ENCODE results near the gene ZFYVE9.
"Not testable (repeated sequence)": the region's sequence is repeated elsewhere in the genome, so short reads cannot be mapped to it uniquely, and the experiment has no call there.

The ZFYVE9 gene

DNA sequence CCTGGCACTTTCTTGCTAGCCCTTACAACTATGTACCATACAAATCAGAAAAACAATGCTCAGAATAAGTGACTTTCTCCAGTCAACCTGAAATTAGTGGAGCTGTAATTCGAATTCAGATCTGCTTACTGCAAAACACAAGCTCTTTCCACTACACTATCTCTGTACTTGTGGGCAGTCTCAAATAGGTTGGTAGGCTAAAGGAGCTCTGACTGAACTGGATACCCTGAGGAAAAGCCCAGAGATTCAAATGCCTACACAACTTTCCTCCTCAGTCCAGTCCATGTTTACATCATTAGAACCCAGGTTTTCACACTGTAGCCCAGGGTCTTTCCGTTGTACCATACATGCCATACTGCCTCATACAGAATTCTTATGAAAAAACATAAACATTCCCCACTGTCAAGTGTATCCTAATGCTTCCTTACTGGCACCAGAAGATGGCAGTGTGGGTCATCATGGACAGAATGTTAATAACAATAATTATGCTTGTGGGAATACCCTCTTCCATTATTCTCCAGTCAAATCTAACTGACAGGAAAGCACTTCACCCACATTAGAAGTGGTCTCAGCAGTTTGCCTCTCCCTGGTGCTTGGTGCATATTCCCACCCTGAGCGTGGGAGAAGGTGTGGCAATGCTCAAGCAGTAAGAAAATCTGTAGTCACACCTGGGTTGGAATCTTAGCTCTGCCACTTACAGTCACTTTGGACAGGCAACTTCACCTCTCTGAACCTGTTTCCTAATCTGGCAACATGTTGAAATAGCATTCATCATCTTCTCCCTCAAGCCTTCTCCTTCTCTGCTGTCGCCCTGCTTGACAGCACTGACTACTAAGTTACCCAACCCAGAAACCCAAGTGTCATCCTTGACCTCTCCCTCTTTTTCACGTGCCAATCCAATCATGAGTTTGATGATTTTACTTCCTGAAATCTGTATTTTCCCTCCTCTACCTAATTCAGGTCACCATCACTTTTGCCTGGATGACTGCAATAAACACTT lies 14.4 kb upstream of the ZFYVE9 start:
- CTCF ChIA-PET, result interaction anchor here (0.8 to 9.8 kb wide), 34 partner anchors 9 to 569 kb away, joined by 3 to 136 read pairs (median 5); no protein-coding TSS in a partner anchor
- peak; percentile 17 for DNase-seq (ENCODE audit: low read depth, low spot score)
- peak; percentile 75 for TF ChIP-seq CTCF (IDR thresholded peaks at IDR 0.05; ENCODE audit: insufficient read depth, low read length, missing control alignments)
- POLR2A ChIA-PET, result no interaction called here
- H3K4me3 ChIP-seq (ENCODE audit: low read depth, low read length), result no peak overlapping the region

DNA sequence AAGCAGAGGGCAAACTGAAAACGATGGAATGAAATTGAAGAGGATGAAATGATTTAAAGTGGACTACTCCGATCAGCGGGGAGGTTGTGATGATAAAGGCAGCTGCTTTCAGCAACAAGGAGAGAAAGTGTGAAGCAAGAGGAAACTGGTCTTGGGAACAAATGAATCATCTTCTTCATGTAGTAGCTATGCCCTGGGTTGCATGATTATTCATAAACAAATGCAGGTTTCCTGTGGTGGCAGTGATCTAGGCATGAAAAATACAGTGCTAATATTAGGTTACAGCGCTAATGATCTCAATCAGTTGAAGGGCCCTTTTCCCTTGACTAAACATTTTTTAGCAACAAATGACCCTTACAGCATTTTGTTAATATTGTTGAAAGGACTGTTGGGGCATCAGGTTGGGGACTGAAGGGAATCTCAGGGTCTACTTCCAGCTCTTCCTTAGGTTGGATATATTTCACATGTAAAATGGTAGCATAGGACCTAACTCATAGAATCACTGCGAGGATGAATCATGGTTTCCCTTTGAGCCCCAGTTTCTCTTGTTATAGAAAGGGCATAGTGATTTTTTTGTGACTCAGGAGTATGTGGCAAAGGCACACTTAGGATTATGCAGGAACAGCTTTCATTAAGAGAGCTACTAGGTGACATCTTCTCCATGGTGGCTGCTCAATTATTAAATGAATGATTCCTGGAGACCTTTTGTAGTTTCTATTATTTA lies 1.9 kb upstream of the ZFYVE9 start:
- DNase-seq (ENCODE audit: low read depth, low spot score), result peak; percentile 51
- POLR2A ChIA-PET, result interaction anchor here (0.6 kb wide), 1 partner anchor 133 kb away, joined by 3 read pairs; no protein-coding TSS in a partner anchor
- no peak for TF ChIP-seq CTCF (IDR thresholded peaks at IDR 0.05; ENCODE audit: insufficient read depth, low read length, missing control alignments)
- no peak overlapping the region for H3K4me3 ChIP-seq (ENCODE audit: low read depth, low read length)
- CTCF ChIA-PET, result interaction anchor here (0.7 to 3.0 kb wide), 8 partner anchors 8 to 209 kb away, joined by 3 to 19 read pairs (median 4); no protein-coding TSS in a partner anchor

DNA sequence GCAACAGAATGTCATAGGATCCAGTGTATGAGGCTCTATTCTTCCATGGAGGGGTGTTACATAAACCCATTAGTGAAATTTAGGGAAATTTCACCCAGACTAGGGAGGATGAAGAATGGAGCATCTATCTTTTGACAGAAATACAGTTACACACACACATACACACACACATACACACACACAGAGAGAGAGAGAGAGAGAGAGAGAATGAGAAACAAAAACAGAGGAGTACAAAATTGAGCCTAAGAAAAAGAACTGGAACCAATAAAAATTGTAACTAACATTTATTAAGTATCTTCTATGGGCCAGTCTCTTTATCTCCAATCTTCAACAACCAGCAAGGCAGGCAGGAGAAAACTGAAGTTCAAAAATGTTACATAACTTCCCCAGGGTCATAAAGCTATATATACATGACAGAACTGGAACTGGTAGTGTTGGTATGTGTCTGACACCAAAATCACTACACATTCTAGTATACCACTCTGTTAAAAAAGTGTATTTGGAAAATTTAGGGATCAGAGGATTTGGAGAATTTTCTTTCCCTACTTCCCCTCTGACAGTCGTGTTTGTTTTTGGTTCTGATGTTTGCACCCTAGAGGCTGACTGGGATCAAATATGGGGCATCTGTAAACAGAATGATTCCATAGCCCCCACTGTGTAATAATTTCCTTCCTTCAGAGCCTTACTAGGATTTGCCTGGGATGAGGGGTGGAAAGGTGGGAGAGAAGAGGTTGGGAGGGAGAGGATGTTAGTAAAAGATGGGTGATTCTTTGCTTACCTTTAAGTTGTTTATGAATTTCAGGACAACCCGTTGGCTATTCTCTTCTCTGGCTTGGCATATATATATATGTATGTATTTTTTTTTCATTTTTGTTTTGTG lies 1.0 kb upstream of the ZFYVE9 start:
- DNase-seq (ENCODE audit: low read depth, low spot score), result no peak
- no peak overlapping the region for H3K4me3 ChIP-seq (ENCODE audit: low read depth, low read length)
- ChIA-PET POLR2A (no interaction called here), CTCF (interaction anchor here (0.7 to 3.0 kb wide), 6 partner anchors 7 to 156 kb away, joined by 3 to 19 read pairs (median 4); no protein-coding TSS in a partner anchor)
- TF ChIP-seq CTCF (IDR thresholded peaks at IDR 0.05; ENCODE audit: insufficient read depth, low read length, missing control alignments), result no peak

DNA sequence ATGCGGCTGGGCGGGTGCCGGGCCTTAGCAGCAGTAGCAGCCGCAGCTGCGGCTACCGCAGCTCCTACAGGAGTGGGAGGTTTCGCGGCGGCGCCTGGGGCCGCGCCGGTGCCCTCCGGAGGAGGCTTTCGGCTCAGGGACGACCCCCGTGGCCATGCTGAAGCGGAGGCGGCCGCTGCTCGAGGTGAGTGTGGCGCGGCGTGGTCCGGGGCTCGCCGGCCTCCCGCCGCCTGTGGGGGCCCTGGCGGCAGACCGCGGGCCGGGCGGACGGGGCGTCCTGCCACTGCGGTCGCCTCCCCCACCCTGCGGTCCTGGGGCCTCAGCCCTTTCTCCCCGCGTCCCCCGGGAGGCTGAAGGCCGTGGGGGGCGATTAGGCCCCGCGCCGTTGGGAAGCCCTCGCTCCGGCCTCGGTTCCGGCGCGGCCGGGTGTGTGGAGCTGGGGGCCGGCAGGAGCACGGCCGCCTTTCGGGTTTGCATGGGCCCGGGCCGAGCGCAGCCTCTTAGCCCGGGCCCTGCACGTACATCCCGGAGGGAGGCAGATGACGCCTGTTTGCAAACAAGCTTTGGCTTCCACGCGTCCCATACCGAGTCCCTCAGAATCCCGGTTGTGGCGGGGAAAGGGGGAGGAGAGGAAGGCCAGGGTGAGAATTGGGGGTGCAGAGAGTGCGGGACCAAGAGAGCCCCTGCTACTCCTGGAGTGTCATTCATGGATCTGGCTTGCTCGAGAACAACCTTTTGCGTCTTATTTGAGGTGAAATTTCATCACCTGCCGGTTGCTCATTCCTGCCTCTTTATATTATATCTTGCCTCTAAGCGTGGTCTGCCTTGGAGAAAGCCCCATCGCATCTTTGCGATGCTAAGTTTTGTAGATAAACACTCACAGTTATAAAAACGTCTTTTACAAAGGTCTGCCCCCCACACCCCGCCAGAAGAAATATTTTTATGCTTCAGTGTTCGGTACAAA lies 613 bp downstream of the ZFYVE9 start:
- POLR2A ChIA-PET, result interaction anchor here (0.7 to 0.9 kb wide), 2 partner anchors 9 to 17 kb away, joined by 3 read pairs; no protein-coding TSS in a partner anchor
- CTCF ChIA-PET, result interaction anchor here (0.9 to 3.1 kb wide), 13 partner anchors 9 to 206 kb away, joined by 3 to 28 read pairs (median 4); no protein-coding TSS in a partner anchor
- peak overlapping the region; percentile 79 for H3K4me3 ChIP-seq (ENCODE audit: low read depth, low read length)
- no peak for TF ChIP-seq CTCF (IDR thresholded peaks at IDR 0.05; ENCODE audit: insufficient read depth, low read length, missing control alignments)
- no peak for DNase-seq (ENCODE audit: low read depth, low spot score)

GRCh38 chr1:52145137-52145536 lies 3.2 kb downstream of the ZFYVE9 start:
- POLR2A ChIA-PET, result no interaction called here
- TF ChIP-seq CTCF (IDR thresholded peaks at IDR 0.05; ENCODE audit: insufficient read depth, low read length, missing control alignments), result no peak
- CTCF ChIA-PET, result interaction anchor here (0.7 to 1.4 kb wide), 2 partner anchors 144 to 151 kb away, joined by 3 read pairs; no protein-coding TSS in a partner anchor
- no peak for DNase-seq (ENCODE audit: low read depth, low spot score)
- H3K4me3 ChIP-seq (ENCODE audit: low read depth, low read length), result no peak overlapping the region

- DNase-seq (ENCODE audit: low read depth, low spot score), result not testable (repeated sequence)
Observed at GRCh38 chr1:52150445-52150844, 8.6 kb downstream of the ZFYVE9 start.

More at GRCh38 chr1:52150445-52150844, 8.6 kb downstream of the ZFYVE9 start:
- CTCF ChIA-PET, result interaction anchor here (1.1 to 4.2 kb wide), 3 partner anchors 8 to 146 kb away, joined by 4 to 16 read pairs (median 7); no protein-coding TSS in a partner anchor
- POLR2A ChIA-PET; H3K4me3 ChIP-seq (ENCODE audit: low read depth, low read length): not testable (repeated sequence)
